Measurements from ENCODE around the gene SOX10. TPM values are rescaled to one million over a fixed set of nuclear protein-coding genes. Genes with fewer than 3 reads are reported as not detected.

SOX10 gene
- total and polyA plus RNA-seq, 9 of the 15 experiments (the other 6 are each of a cell fraction or from before 2014, with no cell fraction given) = not detected

- DNase-seq (ENCODE audit: extremely low read depth in 1 of 4, low spot score in 3 of 4) (peak; percentile 17 to 63 (median 45)), FAIRE-seq (no peak), ATAC-seq (peak; percentile 78)
- no peaks in the 10 kb centered on the region for H3K36me3 ChIP-seq (ENCODE audit: control insufficient read depth, insufficient read depth, low read length)
- intact Hi-C loops (cut with micrococcal nuclease) = no loop called here
- H3K4me3 ChIP-seq = no peak overlapping the region
- H3K79me2 ChIP-seq (ENCODE audit: control insufficient read depth, insufficient read depth, low read length) = no peaks in the 10 kb centered on the region
- no peaks in the 10 kb centered on the region for H3K9me1 ChIP-seq (ENCODE audit: control insufficient read depth, insufficient read depth, low read length)
- H4K20me1 ChIP-seq (replicated peaks; ENCODE audit: control insufficient read depth, insufficient read depth, low read length) = no peaks in the 10 kb centered on the region
- H3K27ac ChIP-seq (ENCODE audit: extremely low read depth, low read depth, low read length) = no peak overlapping the region
- no peaks in the 10 kb centered on the region for H3K9me3 ChIP-seq (replicated peaks; ENCODE audit: control insufficient read depth, insufficient read depth, low read depth, low read length)
- no peak overlapping the region for H3K9ac ChIP-seq (ENCODE audit: insufficient read depth in 1 of 2, low read depth in 2 of 2, low read length in 2 of 2)
- H3K4me1 ChIP-seq (replicated peaks in 1 of 2; ENCODE audit: control insufficient read depth in 2 of 2, insufficient read depth in 2 of 2, low read length in 2 of 2) = peaks cover 0 to 7% of the 10 kb centered on the region in 2 experiments; a peak in 2 of 5 replicates
- no peak overlapping the region for H2AFZ ChIP-seq (ENCODE audit: low read depth, low read length)
- H3K4me2 ChIP-seq (ENCODE audit: insufficient read depth, low read length) = no peak overlapping the region
- TF ChIP-seq EP400 (IDR thresholded peaks at IDR 0.05) = no peak
- TF ChIP-seq ZBTB33 (CRISPR knock-in tag; IDR thresholded peaks at IDR 0.05) = peak; percentile 73; the same call in 1 of the 2 replicates
- peak in 1 of 2 experiments; percentile 97; a peak in 2 of 4 replicates for TF ChIP-seq TEAD1 (CRISPR knock-in tag; IDR thresholded peaks at IDR 0.05)
- peak; percentile 73 for TF ChIP-seq CTCFL (IDR thresholded peaks at IDR 0.05; ENCODE audit: borderline replicate concordance, insufficient read depth, low read depth, low read length, poor library complexity, severe bottlenecking)
- TF ChIP-seq USF1 (CRISPR knock-in tag; IDR thresholded peaks at IDR 0.05) = no peak
- peak; percentile 86 for TF ChIP-seq TEAD2 (tag; IDR thresholded peaks at IDR 0.05)
- TF ChIP-seq TEAD4 (IDR thresholded peaks at IDR 0.05; ENCODE audit: low read length) = peak; percentile 53; the same call in 1 of the 2 replicates
- TF ChIP-seq TEAD4 (CRISPR knock-in tag; IDR thresholded peaks at IDR 0.05; ENCODE audit: borderline replicate concordance) = no peak
- TF ChIP-seq SMC3 (conservative IDR thresholded peaks at IDR 0.05; ENCODE audit: insufficient read depth, low read depth, low read length) = 0 out of 2 replicates have a peak, but pooled peaks have one; percentile 5
- TF ChIP-seq TAL1 (IDR thresholded peaks at IDR 0.05) = no peak
- 0 out of 4 replicates have a peak, but pooled peaks of 1 of the 2 experiments have one; percentile 6 for TF ChIP-seq RAD21 (CRISPR knock-in tag; conservative IDR thresholded peaks at IDR 0.05 in 1 of 2, IDR thresholded peaks at IDR 0.05 in 1 of 2)
- TF ChIP-seq CTCF (IDR thresholded peaks at IDR 0.05 in 2 of 3, conservative IDR thresholded peaks at IDR 0.05 in 1 of 3; ENCODE audit: insufficient read depth in 2 of 3, low read depth in 1 of 3, low read length in 3 of 3) = peak; percentile 34 to 50 (median 38)
- no TSS peak for BruUV-seq (replicated peaks)
- 92% methylated on average over 27 of the region's 84 CpGs for WGBS (ENCODE audit: insufficient coverage, low coverage, missing lambda C conversion rate)
- H3K27me3 ChIP-seq (ENCODE audit: control insufficient read depth in 2 of 2, insufficient read depth in 2 of 2, low read length in 2 of 2) = no peaks in the 10 kb centered on the region
- POLR2A ChIA-PET = interaction anchor here (0.6 kb wide), 1 partner anchor 35 kb away, joined by 3 read pairs; no protein-coding TSS in a partner anchor
- CTCF ChIA-PET (ENCODE audit: low intra/inter-chr PET ratio) = interaction anchor here (0.5 kb wide), 1 partner anchor 111 kb away, joined by 3 read pairs; no protein-coding TSS in a partner anchor
- in situ Hi-C loops (cut with MboI) = no loop called here
Observed at GRCh38 chr22:37982938-37983859, 1.2 kb downstream of the SOX10 start.
